Liver (tissue), 9 donors: ENCODE measurements around the gene TRIM17. TPM values are rescaled to one million over a fixed set of nuclear protein-coding genes. Genes with fewer than 3 reads are reported as not detected.

Experiments
- DNase-seq: peaks from one replicate; pipeline ENCODE4 v3.0.0-alpha.2; 2017; ENCODE audit warnings: low spot score
- H3K27ac ChIP-seq, 2 donors: one replicate each; pipeline ENCODE4 v1.7.0; 2013; ENCODE audit warnings: inconsistent platforms in 2 of 2, low read length in 2 of 2, control low read depth in 1 of 2, low read depth in 1 of 2, mild to moderate bottlenecking in 1 of 2
- H3K27me3 ChIP-seq, 4 donors: one replicate each; pipeline versions ENCODE4 v1.6.1 to v1.7.0; 2013; ENCODE audit warnings: low read length in 3 of 4, inconsistent platforms in 1 of 4, mild to moderate bottlenecking in 1 of 4, moderate library complexity in 1 of 4; ENCODE audit not compliant: control insufficient read depth in 4 of 4, insufficient read depth in 4 of 4
- H3K36me3 ChIP-seq, 4 donors: one replicate each; pipeline versions ENCODE4 v1.6.1 to v1.7.0; 2013; ENCODE audit warnings: low read length in 3 of 4, mild to moderate bottlenecking in 3 of 4, low read depth in 1 of 4, moderate library complexity in 1 of 4; ENCODE audit not compliant: control insufficient read depth in 4 of 4, insufficient read depth in 3 of 4
- H3K4me1 ChIP-seq, 4 donors: one replicate each; pipeline versions ENCODE4 v1.6.1 to v1.7.0; 2013; ENCODE audit warnings: low read length in 3 of 4, mild to moderate bottlenecking in 3 of 4, moderate library complexity in 1 of 4; ENCODE audit not compliant: control insufficient read depth in 4 of 4, insufficient read depth in 4 of 4
- H3K4me3 ChIP-seq, 3 donors: one replicate each; pipeline versions ENCODE4 v1.6.1 to v1.7.0; 2013; ENCODE audit warnings: low read length in 3 of 3, control low read depth in 1 of 3, low read depth in 1 of 3, mild to moderate bottlenecking in 1 of 3
- H3K9ac ChIP-seq, 2 donors: one replicate each; pipeline ENCODE4 v1.7.0; 2013; ENCODE audit warnings: low read length in 2 of 2, mild to moderate bottlenecking in 2 of 2, moderate library complexity in 2 of 2, control low read depth in 1 of 2, low read depth in 1 of 2
- H3K9me3 ChIP-seq, 4 donors: one replicate each; pipeline versions ENCODE4 v1.6.1 to v1.7.0; 2013; ENCODE audit warnings: low read length in 3 of 4; ENCODE audit not compliant: control insufficient read depth in 4 of 4
- EGR1 ChIP-seq, 2 donors: IDR thresholded peaks; 2 replicates each; pipeline ENCODE4 v1.6.1; 2016 to 2018; ENCODE audit warnings: antibody characterized with exemption in 2 of 2, low read depth in 2 of 2
- FOXA2 ChIP-seq: IDR thresholded peaks from 2 replicates; pipeline ENCODE4 v1.6.1; 2016; ENCODE audit warnings: antibody characterized with exemption
- GABPA ChIP-seq, 2 donors: IDR thresholded peaks in 1 of 2; conservative IDR thresholded peaks in 1 of 2; 2 replicates each; pipeline ENCODE4 v1.6.1; 2016; ENCODE audit warnings: antibody characterized with exemption in 2 of 2, mild to moderate bottlenecking in 1 of 2, moderate library complexity in 1 of 2
- HNF4A ChIP-seq, 2 donors: conservative IDR thresholded peaks; 2 replicates each; pipeline ENCODE4 v1.6.1; 2016; ENCODE audit warnings: antibody characterized with exemption in 2 of 2, mild to moderate bottlenecking in 2 of 2
- HNF4G ChIP-seq: IDR thresholded peaks from 2 replicates; pipeline ENCODE4 v1.6.1; 2016; ENCODE audit warnings: antibody characterized with exemption
- JUND ChIP-seq, 2 donors: IDR thresholded peaks; 2 replicates each; pipeline ENCODE4 v1.6.1; 2016; ENCODE audit warnings: antibody characterized with exemption in 2 of 2
- NR2F2 ChIP-seq: IDR thresholded peaks from 2 replicates; pipeline ENCODE4 v1.6.1; 2016; ENCODE audit warnings: antibody characterized with exemption
- RAD21 ChIP-seq, 2 donors: IDR thresholded peaks; 2 replicates each; pipeline ENCODE4 v1.6.1; 2016; ENCODE audit warnings: antibody characterized with exemption in 2 of 2, mild to moderate bottlenecking in 2 of 2
- RXRA ChIP-seq, 2 donors: IDR thresholded peaks; 2 replicates each; pipeline ENCODE4 v1.6.1; 2017 to 2018; ENCODE audit warnings: antibody characterized with exemption in 2 of 2, mild to moderate bottlenecking in 1 of 2
- SP1 ChIP-seq: IDR thresholded peaks from 2 replicates; pipeline ENCODE4 v1.6.1; 2018; ENCODE audit warnings: antibody characterized with exemption, mild to moderate bottlenecking
- TAF1 ChIP-seq: conservative IDR thresholded peaks from 2 replicates; pipeline ENCODE4 v1.6.1; 2016; ENCODE audit warnings: antibody characterized with exemption, mild to moderate bottlenecking
- YY1 ChIP-seq: IDR thresholded peaks from 2 replicates; pipeline ENCODE4 v1.6.1; 2016; ENCODE audit warnings: antibody characterized with exemption, mild to moderate bottlenecking
- WGBS: extraction: QIAGEN DNeasy Blood & Tissue Kit; methylation state at CpG from one replicate; pipeline ENCODE4 v1.1.7; 2013; 5-methylcytosine and 5-hydroxymethylcytosine counted together
- polyA plus RNA-seq, 2 donors: library from polyadenylated mRNA; stranded (reverse) in 1 of 2; unstranded in 1 of 2; fragments of 200-250 nt in 1 of 2; fragments of >200 nt in 1 of 2; fragmentation: Nextera tagmentation in 1 of 2; extraction: Ambion mirVana in 1 of 2; gene quantifications; one replicate each; pipeline versions ENCODE4 v1.2.1 to v1.2.3, GENCODE V29; 2013 to 2015
- total RNA-seq, 2 donors: library from RNA; depleted of rRNA; stranded (reverse); fragments of >200 nt; gene quantifications; one replicate each; pipeline ENCODE4 v1.2.3, GENCODE V29; 2014
- TF ChIP-seq, protein P1 (sequence below): fragments of 150-350 bp; IDR thresholded peaks from 2 replicates; pipeline ENCODE4 v1.5.1; 2017; ENCODE audit warnings: improper control_type of control experiment, low read depth, low read length; ENCODE audit not compliant: missing input control
- TF ChIP-seq, protein P2 (sequence below): IDR thresholded peaks from 2 replicates; pipeline ENCODE4 v1.6.1; 2016; ENCODE audit warnings: antibody characterized with exemption
- TF ChIP-seq, protein P3 (sequence below): IDR thresholded peaks from 2 replicates; pipeline ENCODE4 v1.6.1; 2016; ENCODE audit warnings: antibody characterized with exemption
- TF ChIP-seq, protein P4 (sequence below): IDR thresholded peaks from 2 replicates; pipeline ENCODE4 v1.6.1; 2016; ENCODE audit warnings: antibody characterized with exemption
- donor health status: healthy.
- donor health status: healthy.
- donor health status: healthy.
- donor health status: healthy.
- donor health status: healthy.

Gene TRIM17
- total and polyA plus RNA-seq, 4 donors: 0.08 to 0.49 TPM; not detected in 2

- 84% methylated on average over 50 of the region's 50 CpGs for WGBS
- H3K36me3 ChIP-seq: no peaks in the 10 kb centered on the region
- H3K9me3 ChIP-seq: no peaks in the 10 kb centered on the region
- no peak overlapping the region for H3K9ac ChIP-seq
- peaks cover 0 to 3% (median 0%) of the 10 kb centered on the region in 4 donors for H3K4me1 ChIP-seq
- H3K27ac ChIP-seq: no peak overlapping the region
- no peaks in the 10 kb centered on the region for H3K27me3 ChIP-seq
- TF ChIP-seq NR2F2 (no peak), SP1 (no peak), JUND (IDR thresholded peaks at IDR 0.05) (no peak), GABPA (IDR thresholded peaks at IDR 0.05 in 1 of 2, conservative IDR thresholded peaks at IDR 0.05 in 1 of 2) (no peak), TAF1 (no peak), EGR1 (IDR thresholded peaks at IDR 0.05; ENCODE audit: low read depth in 2 of 2) (no peak), RXRA (IDR thresholded peaks at IDR 0.05) (no peak), RAD21 (IDR thresholded peaks at IDR 0.05) (no peak), HNF4A (conservative IDR thresholded peaks at IDR 0.05) (no peak), HNF4G (no peak)
- TF ChIP-seq, protein P1, sequence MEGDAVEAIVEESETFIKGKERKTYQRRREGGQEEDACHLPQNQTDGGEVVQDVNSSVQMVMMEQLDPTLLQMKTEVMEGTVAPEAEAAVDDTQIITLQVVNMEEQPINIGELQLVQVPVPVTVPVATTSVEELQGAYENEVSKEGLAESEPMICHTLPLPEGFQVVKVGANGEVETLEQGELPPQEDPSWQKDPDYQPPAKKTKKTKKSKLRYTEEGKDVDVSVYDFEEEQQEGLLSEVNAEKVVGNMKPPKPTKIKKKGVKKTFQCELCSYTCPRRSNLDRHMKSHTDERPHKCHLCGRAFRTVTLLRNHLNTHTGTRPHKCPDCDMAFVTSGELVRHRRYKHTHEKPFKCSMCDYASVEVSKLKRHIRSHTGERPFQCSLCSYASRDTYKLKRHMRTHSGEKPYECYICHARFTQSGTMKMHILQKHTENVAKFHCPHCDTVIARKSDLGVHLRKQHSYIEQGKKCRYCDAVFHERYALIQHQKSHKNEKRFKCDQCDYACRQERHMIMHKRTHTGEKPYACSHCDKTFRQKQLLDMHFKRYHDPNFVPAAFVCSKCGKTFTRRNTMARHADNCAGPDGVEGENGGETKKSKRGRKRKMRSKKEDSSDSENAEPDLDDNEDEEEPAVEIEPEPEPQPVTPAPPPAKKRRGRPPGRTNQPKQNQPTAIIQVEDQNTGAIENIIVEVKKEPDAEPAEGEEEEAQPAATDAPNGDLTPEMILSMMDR: no peak
- no peak overlapping the region for H3K4me3 ChIP-seq
- no peak for DNase-seq
These were observed 45.5 kb downstream of the TRIM17 start for GRCh38 chr1:228370941-228371740.

DNA sequence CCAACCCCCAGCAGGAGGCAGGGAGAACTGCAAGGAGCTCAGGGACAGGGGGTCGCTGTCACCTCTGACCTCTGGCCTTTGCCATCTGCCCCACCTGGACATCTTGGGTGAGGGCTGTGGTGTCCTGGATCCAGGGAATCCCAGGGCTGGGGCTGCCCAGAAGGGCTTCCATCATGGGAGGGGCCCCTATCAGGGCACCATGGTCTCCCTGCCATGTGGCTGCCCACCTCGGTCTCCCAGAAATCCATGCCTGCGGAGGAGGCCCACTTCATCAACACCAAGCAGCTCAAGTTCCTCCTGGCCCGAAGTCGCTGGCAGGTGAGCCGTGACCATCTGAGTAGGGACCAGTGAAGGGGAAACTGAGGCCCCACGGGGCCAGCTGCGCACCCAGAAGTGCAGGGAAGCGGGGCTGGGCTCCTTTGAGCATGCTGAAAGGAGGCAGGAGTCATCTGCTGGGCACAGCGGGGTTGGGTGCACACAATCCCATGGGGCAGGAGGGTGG is 46.2 kb downstream of the TRIM17 start:
- no peaks in the 10 kb centered on the region for H3K27me3 ChIP-seq
- H3K4me1 ChIP-seq: peaks cover 0 to 3% (median 0%) of the 10 kb centered on the region in 4 donors
- H3K9me3 ChIP-seq: no peaks in the 10 kb centered on the region
- no peak for DNase-seq
- H3K4me3 ChIP-seq: no peak overlapping the region
- no peak overlapping the region for H3K9ac ChIP-seq
- WGBS: 89% methylated on average over 10 of the region's 10 CpGs
- H3K36me3 ChIP-seq: no peaks in the 10 kb centered on the region
- TF ChIP-seq YY1 (no peak), RAD21 (IDR thresholded peaks at IDR 0.05) (no peak), HNF4G (no peak), TAF1 (no peak), RXRA (IDR thresholded peaks at IDR 0.05) (no peak), FOXA2 (no peak), SP1 (no peak), EGR1 (IDR thresholded peaks at IDR 0.05; ENCODE audit: low read depth in 2 of 2) (no peak), GABPA (IDR thresholded peaks at IDR 0.05 in 1 of 2, conservative IDR thresholded peaks at IDR 0.05 in 1 of 2) (no peak), JUND (IDR thresholded peaks at IDR 0.05) (no peak), HNF4A (conservative IDR thresholded peaks at IDR 0.05) (no peak)
- TF ChIP-seq, protein P2, sequence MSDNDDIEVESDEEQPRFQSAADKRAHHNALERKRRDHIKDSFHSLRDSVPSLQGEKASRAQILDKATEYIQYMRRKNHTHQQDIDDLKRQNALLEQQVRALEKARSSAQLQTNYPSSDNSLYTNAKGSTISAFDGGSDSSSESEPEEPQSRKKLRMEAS: no peak
- TF ChIP-seq, protein P1: no peak
- TF ChIP-seq, protein P3, sequence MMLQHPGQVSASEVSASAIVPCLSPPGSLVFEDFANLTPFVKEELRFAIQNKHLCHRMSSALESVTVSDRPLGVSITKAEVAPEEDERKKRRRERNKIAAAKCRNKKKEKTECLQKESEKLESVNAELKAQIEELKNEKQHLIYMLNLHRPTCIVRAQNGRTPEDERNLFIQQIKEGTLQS: no peak
- TF ChIP-seq, protein P4, sequence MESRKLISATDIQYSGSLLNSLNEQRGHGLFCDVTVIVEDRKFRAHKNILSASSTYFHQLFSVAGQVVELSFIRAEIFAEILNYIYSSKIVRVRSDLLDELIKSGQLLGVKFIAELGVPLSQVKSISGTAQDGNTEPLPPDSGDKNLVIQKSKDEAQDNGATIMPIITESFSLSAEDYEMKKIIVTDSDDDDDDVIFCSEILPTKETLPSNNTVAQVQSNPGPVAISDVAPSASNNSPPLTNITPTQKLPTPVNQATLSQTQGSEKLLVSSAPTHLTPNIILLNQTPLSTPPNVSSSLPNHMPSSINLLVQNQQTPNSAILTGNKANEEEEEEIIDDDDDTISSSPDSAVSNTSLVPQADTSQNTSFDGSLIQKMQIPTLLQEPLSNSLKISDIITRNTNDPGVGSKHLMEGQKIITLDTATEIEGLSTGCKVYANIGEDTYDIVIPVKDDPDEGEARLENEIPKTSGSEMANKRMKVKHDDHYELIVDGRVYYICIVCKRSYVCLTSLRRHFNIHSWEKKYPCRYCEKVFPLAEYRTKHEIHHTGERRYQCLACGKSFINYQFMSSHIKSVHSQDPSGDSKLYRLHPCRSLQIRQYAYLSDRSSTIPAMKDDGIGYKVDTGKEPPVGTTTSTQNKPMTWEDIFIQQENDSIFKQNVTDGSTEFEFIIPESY: no peak
- H3K27ac ChIP-seq: no peak overlapping the region
